HCT116 (cell line): Measurements from ENCODE around the gene ZYG11A. TPM values are rescaled to one million over a fixed set of nuclear protein-coding genes. Genes with fewer than 3 reads are reported as not detected.

Experiments used
- ATAC-seq: fragments of 200-7000 bp; cut with Tn5 transposase; 2 replicates; pipeline ENCODE4 v1.9.1; 2020; ENCODE audit warnings: mild to moderate bottlenecking, moderate library complexity
- BruUV-seq: library from RNA; stranded (reverse); fragments of 400-500 nt; replicated peaks from 2 replicates; lab custom pipeline; 2021; lab: Mats Ljungman, UMichigan
- CTCF ChIA-PET: fragments of 300-600 bp; sonication (Branson Sonifier 250); formaldehyde crosslinking; loops from one replicate; lab custom pipeline; 2021; ENCODE audit warnings: antibody characterized with exemption; lab: Charles Lee
- POLR2A ChIA-PET: fragments of 300-600, 350-600 bp; sonication (Branson Sonifier 250); formaldehyde crosslinking; loops from one replicate; lab custom pipeline; 2021; ENCODE audit warnings: antibody characterized with exemption; lab: Charles Lee
- RAD21 ChIA-PET, 2 experiments: fragments of 300-600 bp; sonication (Branson Sonifier 250); formaldehyde crosslinking; loops; one replicate each; lab custom pipeline; 2023; ENCODE audit warnings: low total read pairs in 2 of 2; ENCODE audit not compliant: uncharacterized antibody in 2 of 2, unreplicated experiment in 2 of 2, low non-redundant PET in 1 of 2; lab: Charles Lee
- DNase-seq: peaks from one replicate; pipeline ENCODE4 v3.0.0-alpha.2; 2010; ENCODE audit warnings: low read depth, low spot score
- H2AFZ ChIP-seq: fragments of 200-600 bp; shearing (Covaris generic), sonication (generic); 2 replicates; pipeline ENCODE4 v1.6.1; 2017; ENCODE audit warnings: low read depth, mixed run types, mixed read lengths, antibody characterized with exemption, low read length; ENCODE audit not compliant: poor library complexity, severe bottlenecking
- H3K27ac ChIP-seq: 2 replicates; pipeline ENCODE4 v1.5.1; 2012; ENCODE audit warnings: low read depth, low read length
- H3K27me3 ChIP-seq: fragments of 200-600 bp; sonication (generic); 2 replicates; pipeline ENCODE4 v1.6.1; 2016; ENCODE audit warnings: mixed run types, low read length, mixed read lengths; ENCODE audit not compliant: insufficient read depth
- H3K36me3 ChIP-seq, 2 experiments: fragments of 200-500 bp in 1 of 2; fragments of 200-600 bp in 1 of 2; sonication (Bioruptor generic) in 1 of 2; sonication (generic) in 1 of 2; 2 replicates each; pipeline versions ENCODE4 v1.5.1 to v1.6.1; 2014 to 2016; ENCODE audit warnings: low read length in 2 of 2, inconsistent platforms in 1 of 2, mixed read lengths in 1 of 2, mixed run types in 1 of 2; ENCODE audit not compliant: insufficient read depth in 2 of 2, control insufficient read depth in 1 of 2
- H3K4me1 ChIP-seq, 2 experiments: fragments of 200-600 bp in 1 of 2; sonication (generic) in 1 of 2; 2 replicates each; pipeline versions ENCODE4 v1.5.1 to v1.6.1; 2012 to 2017; ENCODE audit warnings: low read length in 2 of 2, inconsistent platforms in 1 of 2, mild to moderate bottlenecking in 1 of 2, mixed read lengths in 1 of 2, mixed run types in 1 of 2, moderate library complexity in 1 of 2; ENCODE audit not compliant: insufficient read depth in 2 of 2, control insufficient read depth in 1 of 2
- H3K4me2 ChIP-seq: fragments of 200-600 bp; sonication (generic); 2 replicates; pipeline ENCODE4 v1.6.1; 2017; ENCODE audit warnings: mixed run types, low read length, mixed read lengths
- H3K4me3 ChIP-seq, 2 experiments: fragments of 200-600 bp in 1 of 2; sonication (generic) in 1 of 2; replicated peaks in 1 of 2; 2 replicates each; pipeline ENCODE4 v1.5.1; 2011 to 2016; ENCODE audit warnings: low read length in 2 of 2, control low read depth in 1 of 2, low read depth in 1 of 2, mild to moderate bottlenecking in 1 of 2, mixed read lengths in 1 of 2, mixed run types in 1 of 2
- H3K79me2 ChIP-seq: fragments of 200-600 bp; sonication (generic); 2 replicates; pipeline ENCODE4 v1.6.1; 2017; ENCODE audit warnings: mild to moderate bottlenecking, mixed run types, low read length, moderate library complexity, mixed read lengths; ENCODE audit not compliant: insufficient read depth
- H3K9ac ChIP-seq: fragments of 200-600 bp; sonication (generic); 2 replicates; pipeline ENCODE4 v1.6.1; 2016; ENCODE audit warnings: low read length, mixed read lengths
- H3K9me2 ChIP-seq: fragments of 200-600 bp; sonication (generic), shearing (Covaris generic); 2 replicates; pipeline ENCODE4 v1.6.1; 2017; ENCODE audit warnings: mixed run types, mild to moderate bottlenecking, moderate library complexity; ENCODE audit not compliant: insufficient read depth
- H3K9me3 ChIP-seq, 2 experiments: fragments of 200-500 bp in 1 of 2; fragments of 200-600 bp in 1 of 2; sonication (Bioruptor generic) in 1 of 2; sonication (generic) in 1 of 2; 2 replicates each; pipeline ENCODE4 v1.6.1; 2014 to 2017; ENCODE audit warnings: low read length in 2 of 2, mixed read lengths in 2 of 2, inconsistent platforms in 1 of 2, low read depth in 1 of 2, mild to moderate bottlenecking in 1 of 2, mixed run types in 1 of 2, moderate library complexity in 1 of 2; ENCODE audit not compliant: control insufficient read depth in 1 of 2, insufficient read depth in 1 of 2
- H4K20me1 ChIP-seq: fragments of 200-600 bp; sonication (generic), shearing (Covaris generic); 2 replicates; pipeline ENCODE4 v1.6.1; 2017; ENCODE audit warnings: mixed run types, mild to moderate bottlenecking, moderate library complexity; ENCODE audit not compliant: insufficient read depth
- CBX3 ChIP-seq: IDR thresholded peaks from 2 replicates; pipeline ENCODE4 v1.6.1; 2012; ENCODE audit warnings: low read depth
- CEBPB ChIP-seq: IDR thresholded peaks from 2 replicates; pipeline ENCODE4 v1.6.1; 2012; ENCODE audit warnings: low read depth
- EZH2 ChIP-seq: fragments of 200-600 bp; sonication (generic); IDR thresholded peaks from 2 replicates; pipeline ENCODE4 v1.6.1; 2017; ENCODE audit warnings: antibody characterized with exemption, mixed run types
- EZH2phosphoT487 ChIP-seq: fragments of 200-600 bp; IDR thresholded peaks from 2 replicates; pipeline ENCODE4 v1.6.1; 2018; ENCODE audit warnings: antibody characterized with exemption, borderline replicate concordance
- FOSL1 ChIP-seq: IDR thresholded peaks from 2 replicates; pipeline ENCODE4 v1.6.1; 2012; ENCODE audit warnings: low read depth
- JUND ChIP-seq: IDR thresholded peaks from 2 replicates; pipeline ENCODE4 v1.6.1; 2012
- POLR2AphosphoS5 ChIP-seq: IDR thresholded peaks from 2 replicates; pipeline ENCODE4 v1.6.1; 2011; ENCODE audit warnings: mild to moderate bottlenecking, low read depth, low read length, moderate library complexity
- REST ChIP-seq: IDR thresholded peaks from 2 replicates; pipeline ENCODE4 v1.6.1; 2012; ENCODE audit warnings: low read depth
- SIN3A ChIP-seq: IDR thresholded peaks from 2 replicates; pipeline ENCODE4 v1.6.1; 2012; ENCODE audit warnings: low read depth
- SP1 ChIP-seq: IDR thresholded peaks from 2 replicates; pipeline ENCODE4 v1.6.1; 2012; ENCODE audit warnings: low read depth
- SRF ChIP-seq: IDR thresholded peaks from 2 replicates; pipeline ENCODE4 v1.6.1; 2012; ENCODE audit warnings: low read depth
- ZFX ChIP-seq: fragments of 450-650 bp; IDR thresholded peaks from 2 replicates; pipeline ENCODE4 v1.6.1; 2017
- ZNF274 ChIP-seq: fragments of 200-500 bp; sonication (Bioruptor generic); IDR thresholded peaks from 2 replicates; pipeline ENCODE4 v1.6.1; 2014; ENCODE audit warnings: mild to moderate bottlenecking, low read depth, low read length, inconsistent platforms
- intact Hi-C: fragments of 100-400 bp; cut with micrococcal nuclease; formaldehyde crosslinking; loops from 2 replicates; pipeline ENCODE4 v1.10.0; 2022
- total RNA-seq: library from RNA; stranded (reverse); gene quantifications from one replicate; pipeline ENCODE4 v1.2.1, GENCODE V29; 2021; ENCODE audit not compliant: unreplicated experiment

ZYG11A gene
- total RNA-seq, 1 experiment from 2014 or later: 0.05 TPM

- no peaks in the 10 kb centered on the region for H3K27me3 ChIP-seq
- H3K9me2 ChIP-seq: no peaks in the 10 kb centered on the region
- POLR2A ChIA-PET: no interaction called here
- CTCF ChIA-PET: no interaction called here
- H3K4me3 ChIP-seq: no peak overlapping the region
- no peaks in the 10 kb centered on the region for H3K9me3 ChIP-seq
- ATAC-seq (no peak), DNase-seq (no peak)
- TF ChIP-seq ZFX (no peak), CEBPB (no peak), FOSL1 (no peak), CBX3 (no peak), REST (no peak), EZH2 (no peak), ZNF274 (no peak), SRF (no peak), JUND (no peak), POLR2AphosphoS5 (no peak), SP1 (no peak), SIN3A (no peak), EZH2phosphoT487 (no peak)
- intact Hi-C loops: no loop called here
- H3K4me2 ChIP-seq: no peak overlapping the region
- no peaks in the 10 kb centered on the region for H3K79me2 ChIP-seq
- RAD21 ChIA-PET: no interaction called here
- H3K27ac ChIP-seq: no peak overlapping the region
- no peak overlapping the region for H3K9ac ChIP-seq
- no peak overlapping the region for H2AFZ ChIP-seq
- BruUV-seq: no TSS peak
- peaks cover 0 to 2% of the 10 kb centered on the region in 2 experiments; a peak in 1 of 4 replicates for H3K36me3 ChIP-seq
- no peaks in the 10 kb centered on the region for H3K4me1 ChIP-seq
- no peaks in the 10 kb centered on the region; the same call in 1 of the 2 replicates for H4K20me1 ChIP-seq
These were observed 47.1 kb upstream of the ZYG11A start for GRCh38 chr1:52795464-52795863.
